ENCODE data around the gene SUPT20HL1.
"Not testable (repeated sequence)": the region's sequence is repeated elsewhere in the genome, so short reads cannot be mapped to it uniquely, and the experiment has no call there.

DNA sequence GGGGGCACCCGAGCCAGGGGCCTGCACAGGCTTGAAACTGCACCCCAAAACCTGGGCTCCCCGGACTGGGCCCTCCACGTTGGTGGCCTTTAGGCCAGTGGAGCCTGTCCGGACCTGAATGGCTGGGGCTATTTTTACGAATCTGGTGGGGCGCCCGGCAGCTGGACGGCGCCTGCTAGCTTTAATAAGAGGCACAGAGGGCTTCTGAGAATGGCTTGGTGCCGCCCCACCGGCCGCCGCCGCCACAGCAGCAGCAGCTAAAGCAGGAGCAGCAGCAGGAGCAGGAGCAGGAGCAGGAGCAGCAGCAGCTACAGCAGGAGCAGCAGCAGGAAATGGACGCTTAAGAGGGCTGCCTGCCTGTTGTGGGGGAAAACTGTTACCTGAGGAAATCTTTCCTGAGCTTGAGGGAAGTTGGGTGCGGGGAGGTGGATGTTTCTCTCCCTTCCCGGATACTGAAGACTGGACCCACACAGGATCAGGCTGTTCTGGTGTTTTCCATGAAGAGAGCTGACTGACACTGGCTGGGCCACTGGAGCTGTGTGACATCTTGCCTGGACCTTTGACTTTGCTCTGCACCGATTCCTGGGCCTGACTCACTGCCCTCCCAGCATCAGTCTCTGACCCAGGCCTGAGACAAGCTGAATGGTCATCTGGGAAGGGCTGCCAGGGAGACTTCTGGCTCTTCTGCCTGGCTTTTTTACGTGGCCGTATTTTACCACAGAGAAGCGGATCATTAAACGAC lies 48.8 kb upstream of the SUPT20HL1 start:
- TF ChIP-seq CTCF (conservative IDR thresholded peaks at IDR 0.05); ZFX (IDR thresholded peaks at IDR 0.05): not testable (repeated sequence)

All from C4-2B (cell line).